Measurements from ENCODE around the gene MSH3.

DNA sequence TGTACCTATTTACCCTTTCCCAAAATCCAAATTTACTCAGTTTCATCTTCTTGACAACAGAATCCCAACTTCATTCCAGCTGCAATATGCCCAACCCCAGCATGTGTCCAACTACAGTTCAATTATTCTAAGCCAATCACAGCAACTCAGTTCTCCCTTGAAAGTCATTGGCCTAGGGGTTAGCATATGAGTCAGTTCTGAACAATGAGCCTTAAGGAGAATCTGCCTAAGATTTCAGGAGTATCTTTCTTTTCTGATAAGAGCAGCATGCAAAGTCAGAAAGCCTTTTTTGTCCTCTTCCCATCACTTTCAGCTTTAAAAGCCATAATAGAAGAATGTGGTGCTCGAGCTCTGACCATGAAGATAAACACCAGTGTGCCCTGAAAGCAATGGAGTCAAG lies 261.3 kb downstream of the MSH3 start:
- TF ChIP-seq ZNF274 (IDR thresholded peaks at IDR 0.05; ENCODE audit: low read depth, low read length), result no peak
- TF ChIP-seq YY1 (IDR thresholded peaks at IDR 0.05; ENCODE audit: insufficient read depth, insufficient read length), result no peak
- TF ChIP-seq SUZ12 (IDR thresholded peaks at IDR 0.05; ENCODE audit: extremely low read depth, insufficient read depth, insufficient read length), result no peak
